Ovary (tissue), 9 donors: Measurements from ENCODE around the gene ARHGEF4. TPM values are rescaled to one million over a fixed set of nuclear protein-coding genes. Genes with fewer than 3 reads are reported as not detected.

Source experiments
- DNase-seq, 5 donors: peaks; one replicate each; pipeline ENCODE4 v3.0.0-alpha.2; 2019 to 2020
- H3K27ac ChIP-seq, 2 donors: fragments of 200-600 bp; one replicate each; pipeline versions ENCODE4 v1.5.1 to v1.8.0; 2019 to 2022
- H3K27me3 ChIP-seq: fragments of 200-600 bp; one replicate; pipeline ENCODE4 v1.8.0; 2022
- H3K36me3 ChIP-seq: fragments of 200-600 bp; sonication (generic); one replicate; pipeline ENCODE4 v1.5.1; 2019
- H3K4me1 ChIP-seq: one replicate; pipeline ENCODE4 v1.8.1; 2013; ENCODE audit warnings: mild to moderate bottlenecking, moderate library complexity; ENCODE audit not compliant: insufficient read depth
- H3K4me3 ChIP-seq: fragments of 200-600 bp; sonication (generic); one replicate; pipeline ENCODE4 v1.5.1; 2017
- H3K9me3 ChIP-seq, 2 donors: fragments of 200-600 bp in 1 of 2; sonication (generic) in 1 of 2; one replicate each; pipeline versions ENCODE4 v1.5.1 to v1.8.1; 2013 to 2019; ENCODE audit warnings: mild to moderate bottlenecking in 1 of 2, moderate library complexity in 1 of 2
- EP300 ChIP-seq: sonication (generic); formaldehyde crosslinking; IDR thresholded peaks from one replicate; pipeline ENCODE4 v1.6.1; 2017; ENCODE audit warnings: antibody characterized with exemption
- POLR2A ChIP-seq: fragments of 450-650 bp; IDR thresholded peaks from one replicate; pipeline ENCODE4 v1.6.1; 2017; ENCODE audit warnings: antibody characterized with exemption, mild to moderate bottlenecking, moderate library complexity
- WGBS, 3 donors: extraction: QIAGEN DNeasy Blood & Tissue Kit in 1 of 3; methylation state at CpG; one replicate each; pipeline versions ENCODE4 v1.1.5 to v1.1.7; 2013 to 2017; 5-methylcytosine and 5-hydroxymethylcytosine counted together
- intact Hi-C, 4 donors: fragments of 100-400 bp; cut with DNase I; formaldehyde crosslinking; loops; one replicate each; pipeline versions ENCODE4 v1.11.0 to v1.15.1; 2022 to 2023
- polyA plus RNA-seq, 2 donors: library from polyadenylated mRNA; stranded (reverse); fragments of 200-250 nt in 1 of 2; fragments of 350-450 nt in 1 of 2; fragmentation: Illumina TruSeq in 1 of 2; extraction: RNeasy Lipid Tissue Mini Kit (QIAGEN cat#74804) in 1 of 2; gene quantifications; one replicate each; pipeline ENCODE4 v1.2.3, GENCODE V29; 2013 to 2014
- total RNA-seq, 7 donors: library from RNA; depleted of rRNA in 2 of 7; stranded (reverse); fragments of >200 nt in 2 of 7; fragmentation: NEBNext Ultra II Directional in 3 of 7; extraction: Animal tissue kit (Norgen Biotek cat#: 25700) in 3 of 7; gene quantifications; one replicate each; pipeline versions ENCODE4 v1.1.0 to v1.2.4, GENCODE V29; 2016 to 2023
- TF ChIP-seq, protein P1 (sequence below), 3 donors: fragments of 450-650 bp in 2 of 3; fragments of 200-600 bp in 1 of 3; IDR thresholded peaks; one replicate each; pipeline versions ENCODE4 v1.5.1 to v1.8.0; 2016 to 2022; ENCODE audit warnings: antibody characterized with exemption in 3 of 3, mild to moderate bottlenecking in 1 of 3
- donor health status: DM: no; HTN: no; CAD: no; lungs with moderate emphysema.
- donor health status: DM: no; HTN: no; CAD: no.
- donor health status: Bipolar disorder and iron deficiency.
- donor health status: DM: yes; HTN: yes; CAD: no.
- donor health status: DM: no; HTN: no; CAD: no.
- donor health status: DM: yes; HTN: yes; CAD: no.

Gene ARHGEF4
- total and polyA plus RNA-seq, 9 donors: 8.6 to 27.4 (median 18.0) TPM

GRCh38 chr2:130814931-130815680 lies 21.6 kb upstream of the ARHGEF4 start:
- 81 to 91% (median 86%) methylated on average over 15 of the region's 15 CpGs for WGBS, 3 donors
- TF ChIP-seq EP300 (no peak), POLR2A (no peak)
- TF ChIP-seq, protein P1, sequence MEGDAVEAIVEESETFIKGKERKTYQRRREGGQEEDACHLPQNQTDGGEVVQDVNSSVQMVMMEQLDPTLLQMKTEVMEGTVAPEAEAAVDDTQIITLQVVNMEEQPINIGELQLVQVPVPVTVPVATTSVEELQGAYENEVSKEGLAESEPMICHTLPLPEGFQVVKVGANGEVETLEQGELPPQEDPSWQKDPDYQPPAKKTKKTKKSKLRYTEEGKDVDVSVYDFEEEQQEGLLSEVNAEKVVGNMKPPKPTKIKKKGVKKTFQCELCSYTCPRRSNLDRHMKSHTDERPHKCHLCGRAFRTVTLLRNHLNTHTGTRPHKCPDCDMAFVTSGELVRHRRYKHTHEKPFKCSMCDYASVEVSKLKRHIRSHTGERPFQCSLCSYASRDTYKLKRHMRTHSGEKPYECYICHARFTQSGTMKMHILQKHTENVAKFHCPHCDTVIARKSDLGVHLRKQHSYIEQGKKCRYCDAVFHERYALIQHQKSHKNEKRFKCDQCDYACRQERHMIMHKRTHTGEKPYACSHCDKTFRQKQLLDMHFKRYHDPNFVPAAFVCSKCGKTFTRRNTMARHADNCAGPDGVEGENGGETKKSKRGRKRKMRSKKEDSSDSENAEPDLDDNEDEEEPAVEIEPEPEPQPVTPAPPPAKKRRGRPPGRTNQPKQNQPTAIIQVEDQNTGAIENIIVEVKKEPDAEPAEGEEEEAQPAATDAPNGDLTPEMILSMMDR (IDR thresholded peaks at IDR 0.05): no peak

GRCh38 chr2:130818809-130819208 lies 17.9 kb upstream of the ARHGEF4 start:
- 69 to 79% (median 73%) methylated on average over 5 of the region's 5 CpGs for WGBS, 3 donors
- Histone ChIP-seq H3K36me3 (no peaks in the 10 kb centered on the region), H3K4me3 (no peak overlapping the region), H3K27me3 (no peaks in the 10 kb centered on the region), H3K27ac (no peak overlapping the region), H3K9me3 (no peaks in the 10 kb centered on the region), H3K4me1 (peaks cover 3% of the 10 kb centered on the region)
- TF ChIP-seq, protein P1 (IDR thresholded peaks at IDR 0.05): no peak
- TF ChIP-seq EP300 (no peak), POLR2A (no peak)
- intact Hi-C loops: no loop called here
- peak in 1 of 5 donors; percentile 17 for DNase-seq

More at GRCh38 chr2:130814931-130815680, 21.6 kb upstream of the ARHGEF4 start:
- H3K4me3 ChIP-seq: no peak overlapping the region
- no peaks in the 10 kb centered on the region for H3K36me3 ChIP-seq
- H3K4me1 ChIP-seq: peaks cover under 1% of the 10 kb centered on the region
- no peak for DNase-seq
- H3K27ac ChIP-seq: no peak overlapping the region
- intact Hi-C loops: no loop called here
- no peaks in the 10 kb centered on the region for H3K9me3 ChIP-seq
- H3K27me3 ChIP-seq: no peaks in the 10 kb centered on the region

- TF ChIP-seq POLR2A: no peak
- TF ChIP-seq, protein P1 (IDR thresholded peaks at IDR 0.05): no peak
- TF ChIP-seq EP300: no peak
- no peak overlapping the region for H3K4me3 ChIP-seq
- intact Hi-C loops: no loop called here
- WGBS, 3 donors: 50 to 53% (median 52%) methylated on average over 14 of the region's 14 CpGs
- peak in 1 of 5 donors; percentile 45 for DNase-seq
- H3K4me1 ChIP-seq: peaks cover 3% of the 10 kb centered on the region
- H3K27ac ChIP-seq: no peak overlapping the region
- H3K27me3 ChIP-seq: no peaks in the 10 kb centered on the region
- no peaks in the 10 kb centered on the region for H3K36me3 ChIP-seq
- no peaks in the 10 kb centered on the region for H3K9me3 ChIP-seq
Measured at GRCh38 chr2:130819226-130819607, 17.5 kb upstream of the ARHGEF4 start.

DNA sequence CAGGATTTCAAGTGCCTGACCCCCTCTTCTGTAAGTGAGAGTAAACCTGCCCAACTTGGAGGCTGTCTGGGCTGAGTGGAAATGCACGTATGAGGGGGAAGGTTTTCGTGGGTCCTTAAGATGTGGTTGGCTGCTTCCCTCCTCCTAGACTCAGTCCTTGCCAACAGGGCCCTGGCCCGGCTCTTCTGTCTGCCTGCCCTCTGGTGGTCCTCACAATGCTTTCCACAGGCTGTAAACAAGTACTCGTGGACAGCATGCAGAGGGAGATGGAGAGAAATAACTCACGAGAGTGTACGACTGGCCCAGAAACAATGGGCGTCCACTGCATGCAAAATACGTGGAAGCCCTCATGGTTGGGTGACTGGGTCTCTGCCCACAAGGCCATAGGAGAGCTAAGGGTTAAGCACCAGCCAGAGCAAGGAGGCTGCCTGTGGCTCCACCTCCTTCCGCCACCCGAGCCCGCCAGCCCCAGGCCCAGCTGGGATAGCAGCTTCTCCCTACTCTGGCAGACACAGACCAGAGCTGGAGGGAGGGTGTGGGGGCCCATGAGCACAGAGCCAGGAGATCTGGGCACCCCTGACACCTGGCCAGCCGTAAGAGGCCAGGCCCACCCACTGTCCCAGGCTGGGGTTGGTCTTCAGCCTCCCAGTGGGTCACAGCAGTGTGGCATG lies 17.0 kb upstream of the ARHGEF4 start:
- Histone ChIP-seq H3K4me1 (peaks cover 3% of the 10 kb centered on the region), H3K27me3 (no peaks in the 10 kb centered on the region), H3K9me3 (no peaks in the 10 kb centered on the region), H3K36me3 (no peaks in the 10 kb centered on the region), H3K27ac (no peak overlapping the region), H3K4me3 (no peak overlapping the region)
- intact Hi-C loops: no loop called here
- peak in 1 of 5 donors; percentile 61 for DNase-seq
- TF ChIP-seq, protein P1 (IDR thresholded peaks at IDR 0.05): no peak
- TF ChIP-seq POLR2A: no peak
- TF ChIP-seq EP300: no peak
- WGBS, 3 donors: 12 to 15% (median 12%) methylated on average over 12 of the region's 12 CpGs
